Measurements from ENCODE around the gene ATP8A1. TPM values are rescaled to one million over a fixed set of nuclear protein-coding genes. Genes with fewer than 3 reads are reported as not detected.
"Not testable (repeated sequence)": the region's sequence is repeated elsewhere in the genome, so short reads cannot be mapped to it uniquely, and the experiment has no call there.

Gene ATP8A1
- total RNA-seq (ENCODE audit: unreplicated experiment) = 44.0 TPM
- long read RNA-seq, full-length matches to known transcripts = 2 of 3 reads
- long read RNA-seq, partial matches to known transcripts = 1 of 3 reads
- long read RNA-seq, other reads (novel, unspliced or antisense) = 0 of 3 reads

- Mint-ChIP-seq H3K27me3 (ENCODE audit: unreplicated experiment) (peaks cover 3% of the 10 kb centered on the region), H3K36me3 (ENCODE audit: low read depth, unreplicated experiment) (peaks cover 11% of the 10 kb centered on the region)
- no peak for TF ChIP-seq CTCF (IDR thresholded peaks at IDR 0.05; ENCODE audit: unreplicated experiment)
Measured at GRCh38 chr4:42656944-42657792, at the start of gene ATP8A1. Gene ATP8A1 (minus strand): TSS chr4:42657105. CDS start chr4:42656873, 232 bp downstream.

GRCh38 chr4:42706086-42706485, 49.2 kb upstream of the ATP8A1 start:
- Mint-ChIP-seq H3K27me3 (ENCODE audit: unreplicated experiment) (peaks cover 3% of the 10 kb centered on the region), H3K36me3 (ENCODE audit: low read depth, unreplicated experiment) (no peaks in the 10 kb centered on the region), H3K27ac (ENCODE audit: unreplicated experiment) (no peak overlapping the region), H3K4me3 (ENCODE audit: unreplicated experiment) (no peak overlapping the region), H3K9me3 (ENCODE audit: unreplicated experiment) (peaks cover 4% of the 10 kb centered on the region), H3K4me1 (ENCODE audit: unreplicated experiment) (peaks cover 3% of the 10 kb centered on the region)
- DNase-seq (ENCODE audit: low spot score) = no peak
- TF ChIP-seq CTCF (IDR thresholded peaks at IDR 0.05; ENCODE audit: unreplicated experiment) = no peak

More at GRCh38 chr4:42656944-42657792, at the start of gene ATP8A1:
- Mint-ChIP-seq H3K4me1 (ENCODE audit: unreplicated experiment) (peaks cover 53% of the 10 kb centered on the region), H3K27ac (ENCODE audit: unreplicated experiment) (peak within 1 kb of the TSS; percentile 99), H3K9me3 (ENCODE audit: unreplicated experiment) (no peaks in the 10 kb centered on the region), H3K4me3 (ENCODE audit: unreplicated experiment) (peak within 1 kb of the TSS; percentile 96)
- peak; percentile 94 for DNase-seq (ENCODE audit: low spot score)

- no peak overlapping the region for H3K4me3 Mint-ChIP-seq (ENCODE audit: unreplicated experiment)
Measured at GRCh38 chr4:42703813-42704212, 46.9 kb upstream of the ATP8A1 start.

GRCh38 chr4:42702895-42703294, 46.0 kb upstream of the ATP8A1 start:
- Mint-ChIP-seq H3K27me3 (ENCODE audit: unreplicated experiment) (no peaks in the 10 kb centered on the region), H3K27ac (ENCODE audit: unreplicated experiment) (no peak overlapping the region), H3K9me3 (ENCODE audit: unreplicated experiment) (peaks cover 4% of the 10 kb centered on the region), H3K4me1 (ENCODE audit: unreplicated experiment) (peaks cover 3% of the 10 kb centered on the region), H3K4me3 (ENCODE audit: unreplicated experiment) (no peak overlapping the region), H3K36me3 (ENCODE audit: low read depth, unreplicated experiment) (no peaks in the 10 kb centered on the region)
- no peak for TF ChIP-seq CTCF (IDR thresholded peaks at IDR 0.05; ENCODE audit: unreplicated experiment)
- DNase-seq (ENCODE audit: low spot score) = no peak

More at GRCh38 chr4:42703813-42704212, 46.9 kb upstream of the ATP8A1 start:
- Mint-ChIP-seq H3K36me3 (ENCODE audit: low read depth, unreplicated experiment) (no peaks in the 10 kb centered on the region), H3K27me3 (ENCODE audit: unreplicated experiment) (peaks cover 3% of the 10 kb centered on the region), H3K27ac (ENCODE audit: unreplicated experiment) (no peak overlapping the region), H3K4me1 (ENCODE audit: unreplicated experiment) (peaks cover 3% of the 10 kb centered on the region), H3K9me3 (ENCODE audit: unreplicated experiment) (peaks cover 4% of the 10 kb centered on the region)
- DNase-seq (ENCODE audit: low spot score) = no peak
- TF ChIP-seq CTCF (IDR thresholded peaks at IDR 0.05; ENCODE audit: unreplicated experiment) = no peak

- not testable (repeated sequence) for H3K36me3 Mint-ChIP-seq (ENCODE audit: low read depth, unreplicated experiment)
Measured at GRCh38 chr4:42701780-42702179, 44.9 kb upstream of the ATP8A1 start.

More at GRCh38 chr4:42701780-42702179, 44.9 kb upstream of the ATP8A1 start:
- H3K27ac Mint-ChIP-seq (ENCODE audit: unreplicated experiment); H3K9me3 Mint-ChIP-seq (ENCODE audit: unreplicated experiment); H3K4me1 Mint-ChIP-seq (ENCODE audit: unreplicated experiment); H3K4me3 Mint-ChIP-seq (ENCODE audit: unreplicated experiment); H3K27me3 Mint-ChIP-seq (ENCODE audit: unreplicated experiment); DNase-seq (ENCODE audit: low spot score): not testable (repeated sequence)

All from endothelial cell (in vitro differentiated cells).